GM12873 (cell line): ENCODE measurements around the gene SLC6A12.

Source experiments
- TF ChIP-seq, protein P1 (sequence below): IDR thresholded peaks from 2 replicates; pipeline ENCODE4 v1.5.1; 2012; ENCODE audit warnings: low read depth, mild to moderate bottlenecking, moderate library complexity, low read length, control low read depth; ENCODE audit not compliant: insufficient read depth; ENCODE audit errors: missing control alignments

SLC6A12 gene

GRCh38 chr12:144650-145284 is 69.2 kb downstream of the SLC6A12 start:
- TF ChIP-seq, protein P1, sequence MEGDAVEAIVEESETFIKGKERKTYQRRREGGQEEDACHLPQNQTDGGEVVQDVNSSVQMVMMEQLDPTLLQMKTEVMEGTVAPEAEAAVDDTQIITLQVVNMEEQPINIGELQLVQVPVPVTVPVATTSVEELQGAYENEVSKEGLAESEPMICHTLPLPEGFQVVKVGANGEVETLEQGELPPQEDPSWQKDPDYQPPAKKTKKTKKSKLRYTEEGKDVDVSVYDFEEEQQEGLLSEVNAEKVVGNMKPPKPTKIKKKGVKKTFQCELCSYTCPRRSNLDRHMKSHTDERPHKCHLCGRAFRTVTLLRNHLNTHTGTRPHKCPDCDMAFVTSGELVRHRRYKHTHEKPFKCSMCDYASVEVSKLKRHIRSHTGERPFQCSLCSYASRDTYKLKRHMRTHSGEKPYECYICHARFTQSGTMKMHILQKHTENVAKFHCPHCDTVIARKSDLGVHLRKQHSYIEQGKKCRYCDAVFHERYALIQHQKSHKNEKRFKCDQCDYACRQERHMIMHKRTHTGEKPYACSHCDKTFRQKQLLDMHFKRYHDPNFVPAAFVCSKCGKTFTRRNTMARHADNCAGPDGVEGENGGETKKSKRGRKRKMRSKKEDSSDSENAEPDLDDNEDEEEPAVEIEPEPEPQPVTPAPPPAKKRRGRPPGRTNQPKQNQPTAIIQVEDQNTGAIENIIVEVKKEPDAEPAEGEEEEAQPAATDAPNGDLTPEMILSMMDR = no peak

GRCh38 chr12:143964-144649 is 69.8 kb downstream of the SLC6A12 start:
- TF ChIP-seq, protein P1 = no peak

GRCh38 chr12:140162-140561 is 73.8 kb downstream of the SLC6A12 start:
- TF ChIP-seq, protein P1 = no peak
